Left renal cortex interstitium (tissue), 4 donors: ENCODE results near the gene ABCC1. TPM values are rescaled to one million over a fixed set of nuclear protein-coding genes. Genes with fewer than 3 reads are reported as not detected.
"Not testable (repeated sequence)": the region's sequence is repeated elsewhere in the genome, so short reads cannot be mapped to it uniquely, and the experiment has no call there.

ENCODE experiments used
- DNase-seq, 4 donors: peaks; one replicate each; pipeline ENCODE4 v3.0.0-alpha.2; 2013; ENCODE audit warnings: low read depth in 4 of 4, low spot score in 2 of 4, missing footprints in 1 of 4
- polyA plus RNA-seq, 4 donors: library from polyadenylated mRNA; unstranded; fragments of 120-200 nt; gene quantifications; one replicate each; pipeline ENCODE4 v1.2.1, GENCODE V29; 2013; ENCODE audit not compliant: insufficient read length in 4 of 4

ABCC1 gene
- polyA plus RNA-seq, 4 donors = 21.8 to 31.0 (median 25.1) TPM

DNA sequence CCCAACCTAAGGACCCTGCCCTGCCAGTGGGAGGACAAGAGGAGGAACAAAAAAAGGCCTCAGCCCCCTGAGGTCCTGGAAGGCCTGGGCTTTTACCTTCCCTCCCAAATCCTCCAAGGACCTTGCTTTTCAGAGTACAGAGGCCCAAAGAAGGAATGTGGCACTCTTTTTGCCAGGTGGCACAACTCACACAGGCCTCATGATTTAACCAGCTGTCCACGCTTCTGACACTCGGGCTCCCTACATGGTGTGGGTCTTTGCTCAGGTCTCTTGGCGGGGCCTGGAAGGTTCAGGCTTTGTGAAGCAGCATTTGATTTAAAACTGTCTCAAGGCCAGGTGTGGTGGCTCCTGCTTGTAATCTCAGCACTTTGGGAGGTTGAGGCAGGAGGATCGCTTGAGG is 153.3 kb downstream of the ABCC1 start:
- DNase-seq = no peak

DNA sequence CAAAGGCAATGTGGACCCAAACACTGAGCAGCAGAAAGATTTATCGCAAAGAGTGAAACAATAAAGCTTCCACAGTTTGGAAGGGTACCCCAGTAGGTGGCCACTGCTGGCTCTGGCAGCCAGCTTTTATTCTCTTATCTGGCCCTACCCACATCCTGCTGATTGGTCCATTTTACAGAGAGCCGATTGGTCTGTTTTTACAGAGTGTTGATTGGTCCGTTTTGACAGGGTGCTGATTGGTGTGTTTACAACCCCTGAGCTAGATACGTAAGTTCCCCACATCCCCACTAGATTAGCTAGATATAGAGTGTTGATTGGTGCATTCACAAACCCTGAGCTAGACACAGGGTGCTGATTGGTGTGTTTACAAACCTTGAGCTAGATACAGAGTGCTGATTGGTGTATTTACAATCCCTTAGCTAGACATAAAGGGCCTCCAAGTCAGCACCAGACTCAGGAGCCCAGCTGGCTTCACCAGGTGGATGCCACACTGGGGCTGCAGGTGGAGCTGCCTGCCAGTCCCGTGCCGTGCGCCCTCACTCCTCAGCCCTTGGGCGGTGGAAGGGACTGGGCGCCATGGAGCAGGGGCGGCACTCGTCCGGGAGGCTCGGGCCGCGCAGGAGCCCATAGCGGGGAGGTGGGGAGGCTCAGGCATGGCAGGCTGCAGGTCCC is 154.9 kb downstream of the ABCC1 start:
- not testable (repeated sequence) for DNase-seq

DNA sequence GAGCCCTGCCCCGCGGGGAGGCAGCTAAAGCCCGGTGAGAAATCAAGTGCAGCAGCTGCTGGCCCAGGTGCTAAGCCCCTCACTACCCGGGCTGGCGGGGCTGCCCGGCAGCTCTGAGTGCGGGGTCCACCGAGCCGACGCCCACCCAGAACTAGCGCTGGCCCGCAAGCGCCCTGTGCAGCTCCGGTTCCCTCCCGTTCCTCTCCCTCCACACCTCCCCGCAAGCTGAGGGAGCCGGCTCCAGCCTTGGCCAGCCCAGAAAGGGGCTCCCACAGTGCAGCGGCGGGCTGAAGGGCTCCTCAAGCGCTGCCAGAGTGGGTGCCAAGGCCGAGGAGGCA is 155.4 kb downstream of the ABCC1 start:
- DNase-seq = not testable (repeated sequence)

DNA sequence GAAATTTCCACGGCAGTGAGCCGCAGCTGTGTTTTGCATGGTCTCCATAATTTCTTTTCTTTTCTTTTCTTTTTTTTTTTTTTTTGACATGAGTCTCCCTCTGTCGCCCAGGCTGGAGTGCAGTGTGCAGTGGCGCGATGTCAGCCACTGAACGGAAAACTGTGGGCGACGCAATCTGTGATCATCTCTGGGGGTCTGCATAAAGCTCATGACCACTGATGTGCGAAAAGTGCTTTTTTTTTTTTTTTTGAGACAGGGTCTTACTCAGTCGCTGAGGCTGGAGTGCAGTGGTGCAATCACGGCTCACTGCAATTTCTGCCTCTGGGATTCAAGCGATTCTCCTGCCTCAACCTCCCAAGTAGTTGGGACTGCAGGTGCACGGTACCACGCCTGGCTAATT is 156.2 kb downstream of the ABCC1 start:
- no peak for DNase-seq

DNA sequence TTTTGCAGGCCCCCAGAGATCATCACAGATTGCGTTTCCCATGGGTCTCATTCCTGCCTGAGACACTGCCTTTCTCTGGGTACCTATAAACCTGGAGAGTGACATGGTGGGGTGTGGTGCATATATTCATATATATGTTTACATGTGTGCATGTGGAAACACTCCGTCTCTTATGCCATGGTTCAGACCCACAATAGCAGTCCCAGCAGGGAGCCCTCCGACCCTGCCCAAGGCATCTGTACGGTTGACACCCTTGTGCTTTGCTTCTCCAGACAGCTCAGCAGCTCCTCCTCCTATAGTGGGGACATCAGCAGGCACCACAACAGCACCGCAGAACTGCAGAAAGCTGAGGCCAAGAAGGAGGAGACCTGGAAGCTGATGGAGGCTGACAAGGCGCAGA is 157.1 kb downstream of the ABCC1 start:
- no peak for DNase-seq

DNA sequence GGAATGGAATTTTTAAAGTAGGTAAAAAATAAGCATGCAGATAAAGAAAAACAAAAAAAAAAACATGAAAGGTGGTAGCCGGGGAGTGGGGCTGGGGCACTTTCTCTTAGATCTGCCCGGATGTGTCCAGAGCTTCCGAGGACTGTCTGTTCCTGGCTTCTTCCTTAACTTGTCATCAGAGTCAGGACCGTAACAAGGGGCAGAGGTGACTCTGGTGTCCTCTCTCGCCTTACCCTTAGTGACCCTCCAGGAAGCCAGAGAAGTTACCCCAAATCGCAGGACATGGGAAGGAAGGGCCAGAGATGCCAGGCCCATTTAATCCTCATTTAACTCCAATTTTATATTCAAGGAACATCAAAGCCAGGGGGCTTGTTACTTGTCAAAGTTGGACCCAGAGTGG is 158.4 kb downstream of the ABCC1 start:
- DNase-seq = no peak

DNA sequence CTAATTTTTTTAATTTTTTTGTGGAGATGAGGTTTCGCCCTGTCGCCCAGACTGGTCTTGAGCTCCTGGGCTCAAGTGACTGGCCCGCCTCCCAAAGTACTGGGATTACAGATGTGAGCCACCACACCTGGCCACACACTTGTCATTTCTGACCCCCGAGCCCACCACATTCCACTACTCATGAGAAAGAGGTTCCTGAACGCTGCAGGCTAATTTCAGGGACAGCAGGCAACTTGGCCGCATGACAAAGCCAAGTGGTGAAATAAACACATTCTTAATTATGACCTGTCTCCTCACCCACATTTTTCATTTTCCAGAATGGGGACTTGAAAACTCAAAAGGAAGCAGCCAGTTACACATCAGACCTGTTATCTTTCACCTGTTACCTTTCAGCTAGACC is 159.3 kb downstream of the ABCC1 start:
- no peak for DNase-seq

DNA sequence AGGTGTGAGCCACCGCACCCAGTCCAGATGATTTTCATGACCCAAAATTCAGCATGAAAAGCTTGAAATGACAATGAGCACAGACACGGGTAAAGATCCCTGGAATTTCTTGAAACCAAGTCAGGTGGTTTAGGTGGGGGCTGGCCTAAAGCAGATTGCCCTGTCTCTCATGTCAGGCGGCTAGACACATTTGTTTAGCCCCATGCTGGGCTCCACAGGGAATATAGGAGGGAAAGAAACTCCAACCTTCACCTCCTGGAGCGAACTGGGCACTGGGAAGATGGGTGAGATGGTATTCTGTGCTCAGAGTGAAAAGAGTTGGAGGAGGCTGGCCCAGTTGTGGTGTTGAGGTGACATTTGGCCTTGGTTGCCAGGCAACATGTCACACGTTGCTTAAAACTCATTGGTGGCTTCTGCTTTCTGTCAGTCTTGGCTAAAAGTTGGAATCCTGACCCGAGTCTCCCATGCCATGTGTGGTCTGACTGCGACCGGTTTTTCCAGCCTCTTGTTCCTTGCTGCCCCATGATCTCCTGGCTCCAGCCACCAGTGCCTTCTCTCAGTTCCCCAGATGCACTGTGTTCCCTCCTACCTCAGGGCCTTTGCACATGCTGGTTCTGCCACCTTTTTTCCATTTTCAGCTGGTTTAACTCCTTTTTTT is 160.2 kb downstream of the ABCC1 start:
- no peak for DNase-seq

DNA sequence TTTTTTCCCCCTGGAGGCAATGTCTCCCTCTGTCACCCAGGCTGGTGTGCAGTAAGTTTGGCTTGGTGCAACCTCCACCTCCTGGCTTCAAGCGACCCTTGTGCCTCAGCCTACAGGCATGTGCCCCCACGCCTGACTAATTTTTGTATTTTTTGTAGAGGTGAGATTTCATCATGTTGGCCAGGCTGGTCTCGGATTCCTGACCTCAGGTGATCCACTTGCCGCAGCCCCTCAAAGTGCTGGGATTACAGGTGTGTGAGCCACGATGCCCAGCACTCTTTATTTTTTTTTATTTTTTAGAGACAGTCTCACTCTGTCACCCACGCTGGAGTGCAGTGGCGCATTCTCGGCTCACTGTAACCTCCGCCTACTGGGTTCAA is 160.7 kb downstream of the ABCC1 start:
- DNase-seq = no peak

DNA sequence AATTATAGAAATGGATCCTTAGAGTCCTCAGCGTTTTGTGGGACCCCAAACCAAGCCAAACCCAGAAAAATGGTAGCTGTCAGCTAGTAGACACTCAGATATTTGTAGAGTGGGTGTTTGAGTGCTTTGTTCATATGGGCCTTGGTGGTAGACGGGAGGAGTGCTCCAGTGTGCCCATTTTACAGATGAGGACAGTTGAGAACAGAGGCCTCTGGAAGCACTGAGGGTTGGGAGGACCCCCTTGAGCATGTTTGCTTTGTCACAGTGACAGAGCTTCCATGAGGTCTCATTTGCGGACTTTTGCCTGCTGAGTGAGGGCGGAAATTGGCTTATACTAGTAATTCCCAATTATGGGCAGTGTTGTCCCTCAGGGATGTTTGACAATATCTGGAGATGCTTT is 162.2 kb downstream of the ABCC1 start:
- no peak for DNase-seq

DNA sequence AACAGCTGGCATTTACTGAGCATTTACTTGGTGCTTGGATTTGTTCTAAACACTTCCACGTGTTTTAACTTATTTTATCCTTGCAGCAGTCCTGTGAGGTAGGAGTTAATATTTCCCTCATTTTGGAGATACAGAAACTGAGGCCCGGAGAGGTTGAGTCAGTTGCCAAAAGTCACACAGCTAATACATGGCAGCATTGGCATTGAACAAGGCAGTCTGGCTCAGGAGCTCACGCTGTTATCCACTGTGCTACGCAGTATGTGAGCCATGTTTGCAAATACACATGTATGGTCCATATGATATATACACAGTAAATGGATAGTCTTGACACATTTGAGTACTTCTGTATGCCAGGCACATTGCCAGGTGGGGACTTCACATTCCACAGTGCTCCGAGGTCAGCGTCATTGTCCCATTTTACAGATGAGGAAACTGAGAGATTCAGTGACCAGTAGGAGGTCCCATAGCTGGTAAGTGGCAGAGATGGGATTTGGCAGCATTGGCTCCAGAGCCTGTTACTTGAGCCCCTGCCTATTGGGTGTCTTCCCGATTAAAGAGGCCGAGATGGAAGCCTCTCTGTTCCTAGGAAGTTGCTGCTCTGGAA is 163.1 kb downstream of the ABCC1 start:
- DNase-seq = no peak

DNA sequence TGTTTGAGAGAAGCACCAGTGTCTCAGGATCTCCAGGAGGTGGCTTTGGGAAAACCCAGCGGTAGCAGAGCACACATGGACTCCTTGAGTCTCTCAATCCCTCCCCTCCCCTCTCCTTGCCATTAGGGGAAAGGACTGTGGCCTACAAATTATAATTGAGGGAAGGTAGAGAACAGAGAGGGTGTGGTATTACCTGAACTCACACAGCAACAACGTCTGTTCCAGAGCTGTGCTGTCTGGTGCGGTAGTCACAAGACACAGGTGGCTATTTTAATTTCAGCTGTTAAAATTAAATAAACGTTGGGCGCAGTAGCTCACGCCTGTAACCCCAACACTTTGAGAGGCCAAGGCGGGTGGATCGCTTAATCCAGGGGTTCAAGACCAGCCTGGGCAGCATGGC is 163.7 kb downstream of the ABCC1 start:
- no peak for DNase-seq

DNA sequence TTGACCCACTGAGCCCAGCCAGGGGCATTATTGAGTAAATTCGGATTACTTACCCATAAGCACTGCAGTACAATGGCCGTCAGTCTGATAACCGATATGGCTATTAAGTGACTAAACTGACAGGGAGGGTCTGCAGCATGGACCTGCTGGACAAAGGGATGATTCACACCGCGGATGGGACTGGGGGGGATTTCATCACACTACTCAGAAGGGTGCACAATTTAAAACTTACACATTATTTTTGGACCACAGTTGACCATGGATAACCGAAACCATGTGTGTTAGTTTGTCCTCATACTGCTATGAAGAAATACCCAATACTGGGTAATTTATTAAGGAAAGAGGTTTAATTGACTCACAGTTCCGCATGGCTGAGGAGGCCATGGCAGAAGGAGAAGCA is 167.4 kb downstream of the ABCC1 start:
- no peak for DNase-seq

DNA sequence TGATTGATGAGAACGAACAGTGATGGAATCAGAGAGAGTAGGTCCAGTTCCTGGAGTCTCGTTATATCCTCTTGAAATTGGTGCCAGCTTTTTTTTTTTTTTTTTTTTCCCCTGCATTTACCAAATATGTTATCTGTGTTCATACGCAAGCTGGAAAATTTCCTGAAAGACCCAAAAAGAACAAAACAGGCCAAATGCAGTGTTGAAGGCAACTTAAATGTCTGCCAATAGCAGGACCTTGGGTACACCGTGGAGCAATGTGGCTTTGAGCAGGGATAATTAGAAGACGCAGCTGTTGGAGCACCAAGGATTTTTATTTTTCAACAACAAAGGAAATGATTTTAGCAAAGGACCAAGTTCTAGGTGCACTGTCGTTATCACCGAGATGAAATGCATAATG is 168.9 kb downstream of the ABCC1 start:
- DNase-seq = no peak

DNA sequence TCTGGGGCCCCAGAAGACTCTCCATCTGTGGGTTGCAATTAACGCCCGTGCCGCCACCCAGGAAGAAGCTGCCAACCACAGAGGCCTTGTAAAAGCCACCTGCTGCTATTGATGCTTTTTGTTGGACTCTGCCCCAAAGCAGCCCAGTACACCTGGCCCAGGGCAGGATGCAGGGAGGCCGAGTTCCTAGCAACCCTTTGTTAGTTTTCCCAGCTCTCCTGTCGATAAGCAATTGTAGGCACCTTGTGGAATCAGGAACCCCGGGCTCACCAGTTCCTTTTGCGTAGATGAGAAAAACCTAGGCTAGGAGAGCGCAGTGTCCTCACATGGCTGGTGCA is 170.6 kb downstream of the ABCC1 start:
- DNase-seq = no peak

DNA sequence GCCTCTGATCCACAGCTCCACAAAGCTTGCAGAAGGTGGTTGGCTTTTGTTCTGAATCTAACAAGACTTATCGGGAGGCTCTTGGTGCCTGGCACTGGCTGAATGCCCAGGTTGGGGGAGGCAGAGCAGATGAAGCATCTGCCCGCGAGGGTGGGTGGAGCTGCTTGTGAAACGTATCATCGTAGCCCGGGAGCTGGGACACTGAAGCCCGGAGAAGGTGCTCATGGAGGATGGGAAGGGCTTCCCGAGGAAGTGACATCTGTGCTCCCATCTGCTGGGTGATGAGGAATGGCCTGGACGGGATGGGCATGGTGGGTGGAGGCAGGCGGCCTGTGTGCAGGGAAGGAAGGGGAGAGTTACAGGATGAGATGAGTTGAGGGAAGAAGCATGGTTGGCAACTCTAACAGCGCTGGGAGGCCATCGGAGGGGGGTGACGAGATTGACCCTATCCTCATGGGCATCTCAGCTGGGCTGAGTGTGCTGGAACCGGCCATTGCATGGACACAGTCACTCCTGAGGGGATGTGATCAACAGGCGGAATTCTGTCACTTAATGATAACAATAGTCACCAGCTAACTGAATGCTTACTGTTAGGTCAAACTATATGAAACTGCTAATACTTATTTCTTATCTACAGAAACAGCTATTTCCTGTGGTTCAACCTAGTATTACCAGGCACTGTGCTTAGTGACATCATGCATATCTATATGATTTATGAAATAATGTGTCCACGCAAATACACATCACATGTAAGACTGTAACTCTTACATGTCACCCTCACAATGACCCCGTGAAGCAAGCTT is 171.2 kb downstream of the ABCC1 start:
- DNase-seq = peak in 1 of 4 donors; percentile 0

DNA sequence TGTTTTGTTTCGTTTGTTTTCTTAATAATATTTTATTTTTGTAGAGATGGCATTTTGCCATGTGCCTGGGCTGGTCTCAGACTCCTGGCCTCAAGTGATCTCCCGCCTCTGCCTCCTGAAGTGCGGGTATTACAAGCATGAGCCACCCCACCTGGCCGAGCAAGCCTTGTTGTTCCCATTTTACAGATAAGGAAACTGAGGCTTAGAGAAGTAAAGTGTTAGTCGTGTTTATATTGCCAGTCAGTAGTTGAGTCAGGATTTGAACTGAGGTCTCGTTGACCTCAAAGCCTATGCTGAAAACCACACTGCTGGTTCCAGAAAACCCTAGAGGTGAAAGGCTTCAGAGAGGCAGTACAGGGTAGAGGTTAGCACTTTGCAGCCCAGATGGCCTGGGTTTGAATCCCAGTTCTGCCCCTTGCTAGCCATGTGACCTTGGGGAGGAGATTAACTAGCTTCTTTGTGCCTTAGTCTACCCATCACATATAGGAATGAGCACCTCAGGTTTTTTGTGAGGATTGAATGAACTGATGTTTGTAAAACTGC is 171.8 kb downstream of the ABCC1 start:
- peak in 1 of 4 donors; percentile 18 for DNase-seq

DNA sequence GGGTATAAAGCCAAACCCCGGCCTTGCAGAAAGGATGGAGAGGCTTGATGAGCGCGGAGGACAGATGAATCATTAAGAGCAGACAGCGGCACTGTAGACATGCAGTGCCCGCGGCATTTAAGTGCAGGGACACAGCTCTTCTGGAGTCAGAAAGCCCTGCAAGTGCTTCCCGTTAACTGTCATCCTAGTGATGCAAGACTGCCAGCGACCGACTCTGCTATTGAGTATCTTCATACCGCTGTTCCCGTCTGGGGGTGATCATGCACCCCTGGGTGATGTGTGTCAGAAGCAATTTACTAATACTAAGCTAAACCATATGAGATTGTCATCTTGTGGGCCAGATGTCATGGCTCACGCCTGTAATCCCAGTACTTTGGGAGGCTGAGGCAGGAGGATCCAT is 172.8 kb downstream of the ABCC1 start:
- DNase-seq = no peak

DNA sequence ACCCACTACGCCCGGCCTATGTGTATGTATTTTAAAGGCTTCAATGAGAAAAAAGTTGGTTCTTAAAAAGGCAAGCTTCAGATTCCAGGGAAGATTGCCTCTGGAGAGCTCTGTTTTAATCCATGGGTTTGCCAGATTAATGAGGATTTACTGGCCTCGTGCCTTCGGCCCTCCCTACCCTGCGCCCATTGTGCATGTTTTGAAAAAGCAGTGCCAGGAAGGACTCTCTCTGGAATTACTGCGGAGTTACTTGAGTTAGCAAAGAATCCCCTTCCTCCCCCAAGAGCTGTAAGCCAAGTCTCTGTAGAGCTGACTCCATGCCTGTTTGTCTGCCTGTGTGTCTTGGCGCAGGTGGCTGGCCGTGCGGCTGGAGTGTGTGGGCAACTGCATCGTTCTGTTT is 175.0 kb downstream of the ABCC1 start:
- DNase-seq = no peak

DNA sequence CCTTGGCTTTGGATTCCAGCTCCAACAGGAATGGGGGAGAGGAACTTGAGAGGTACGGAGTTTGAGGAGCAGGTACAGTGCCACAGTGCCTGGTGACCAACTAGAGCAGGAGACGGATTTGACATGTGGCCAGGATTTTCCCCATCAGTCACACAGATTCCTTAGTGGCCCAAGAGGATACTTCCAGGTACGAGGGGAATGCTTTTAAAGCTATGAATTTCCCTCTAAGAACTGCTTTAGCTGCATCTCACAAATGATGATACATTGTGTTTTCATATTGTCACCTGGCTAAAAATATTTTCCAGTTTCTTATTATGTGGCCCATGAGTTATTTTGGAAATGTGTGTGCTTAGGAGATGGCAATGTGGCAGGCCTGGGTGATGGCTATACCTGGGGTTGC is 175.6 kb downstream of the ABCC1 start:
- DNase-seq = no peak

DNA sequence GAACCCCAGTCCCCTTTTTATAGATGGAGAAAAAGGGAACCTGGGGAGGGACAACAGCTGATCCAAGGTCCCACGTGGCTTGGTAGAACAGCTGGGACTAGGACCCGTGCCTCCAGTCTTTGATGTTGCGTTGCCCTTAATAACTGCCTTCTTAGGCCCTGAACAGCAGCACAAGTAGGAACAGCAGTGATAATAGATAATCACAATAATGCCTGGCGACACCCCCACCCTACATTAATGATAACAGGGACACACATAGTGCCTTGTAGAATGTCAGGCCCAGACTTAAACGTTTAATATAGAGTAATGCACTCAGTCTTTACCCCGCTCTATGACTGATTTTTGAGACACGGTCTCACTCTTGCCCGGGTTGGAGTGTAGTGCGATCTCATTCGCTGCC is 177.5 kb downstream of the ABCC1 start:
- DNase-seq = no peak
